ENCODE results near the gene RANGAP1. TPM values are rescaled to one million over a fixed set of nuclear protein-coding genes. Genes with fewer than 3 reads are reported as not detected.
A peak's percentile ranks its signal among the peaks of the same experiment; 100 is the strongest.

RANGAP1 gene
- total RNA-seq, 1 donor from 2014 or later: 80.8 TPM

GRCh38 chr22:41290262-41291221, 4.6 kb upstream of the RANGAP1 start:
- TF ChIP-seq CTCF (IDR thresholded peaks at IDR 0.05; ENCODE audit: partially characterized antibody, unreplicated experiment): no peak
- no peaks in the 10 kb centered on the region for H3K36me3 Mint-ChIP-seq (ENCODE audit: unreplicated experiment)

GRCh38 chr22:41289671-41290070, 3.7 kb upstream of the RANGAP1 start:
- no peak for TF ChIP-seq CTCF (IDR thresholded peaks at IDR 0.05; ENCODE audit: partially characterized antibody, unreplicated experiment)

More at GRCh38 chr22:41290262-41291221, 4.6 kb upstream of the RANGAP1 start:
- Mint-ChIP-seq H3K4me3 (ENCODE audit: unreplicated experiment) (no peak overlapping the region), H3K27ac (ENCODE audit: unreplicated experiment) (no peak overlapping the region), H3K27me3 (ENCODE audit: unreplicated experiment) (peaks cover 2% of the 10 kb centered on the region), H3K4me1 (ENCODE audit: low read depth, unreplicated experiment) (no peaks in the 10 kb centered on the region), H3K9me3 (ENCODE audit: unreplicated experiment) (peaks cover 5% of the 10 kb centered on the region)
- no peak for DNase-seq

GRCh38 chr22:41288245-41288946, 2.4 kb upstream of the RANGAP1 start:
- peak overlapping the region; percentile 75 for H3K27ac Mint-ChIP-seq (ENCODE audit: unreplicated experiment)
- no peak for DNase-seq
- peaks cover 4% of the 10 kb centered on the region for H3K4me1 Mint-ChIP-seq (ENCODE audit: low read depth, unreplicated experiment)
- H3K4me3 Mint-ChIP-seq (ENCODE audit: unreplicated experiment): peak overlapping the region; percentile 50
- peaks cover 6% of the 10 kb centered on the region for H3K9me3 Mint-ChIP-seq (ENCODE audit: unreplicated experiment)
- H3K36me3 Mint-ChIP-seq (ENCODE audit: unreplicated experiment): no peaks in the 10 kb centered on the region
- H3K27me3 Mint-ChIP-seq (ENCODE audit: unreplicated experiment): peaks cover 2% of the 10 kb centered on the region
- TF ChIP-seq CTCF (IDR thresholded peaks at IDR 0.05; ENCODE audit: partially characterized antibody, unreplicated experiment): no peak

More at GRCh38 chr22:41289671-41290070, 3.7 kb upstream of the RANGAP1 start:
- H3K9me3 Mint-ChIP-seq (ENCODE audit: unreplicated experiment): peaks cover 8% of the 10 kb centered on the region
- H3K27me3 Mint-ChIP-seq (ENCODE audit: unreplicated experiment): peaks cover 2% of the 10 kb centered on the region
- no peaks in the 10 kb centered on the region for H3K36me3 Mint-ChIP-seq (ENCODE audit: unreplicated experiment)
- peaks cover 2% of the 10 kb centered on the region for H3K4me1 Mint-ChIP-seq (ENCODE audit: low read depth, unreplicated experiment)
- no peak overlapping the region for H3K27ac Mint-ChIP-seq (ENCODE audit: unreplicated experiment)
- no peak overlapping the region for H3K4me3 Mint-ChIP-seq (ENCODE audit: unreplicated experiment)
- no peak for DNase-seq

GRCh38 chr22:41286639-41287091, 678 bp upstream of the RANGAP1 start:
- DNase-seq: no peak
- TF ChIP-seq CTCF (IDR thresholded peaks at IDR 0.05; ENCODE audit: partially characterized antibody, unreplicated experiment): no peak
- H3K36me3 Mint-ChIP-seq (ENCODE audit: unreplicated experiment): no peaks in the 10 kb centered on the region
- H3K27ac Mint-ChIP-seq (ENCODE audit: unreplicated experiment): peak overlapping the region; percentile 96
- H3K9me3 Mint-ChIP-seq (ENCODE audit: unreplicated experiment): peaks cover 6% of the 10 kb centered on the region
- H3K4me3 Mint-ChIP-seq (ENCODE audit: unreplicated experiment): peak overlapping the region; percentile 95
- H3K27me3 Mint-ChIP-seq (ENCODE audit: unreplicated experiment): peaks cover 2% of the 10 kb centered on the region
- peaks cover 4% of the 10 kb centered on the region for H3K4me1 Mint-ChIP-seq (ENCODE audit: low read depth, unreplicated experiment)
